SK-N-SH treated with all-trans-retinoic acid at 6 μM for 48 hours (cell line): Measurements from ENCODE around the gene SRI.

ENCODE experiments used
- ATAC-seq: fragments of 200-7000 bp; cut with Tn5 transposase; 3 replicates; pipeline ENCODE4 v1.9.1; 2020; ENCODE audit warnings: mild to moderate bottlenecking, moderate library complexity
- ARNTL ChIP-seq: fragments of 450-650 bp; formaldehyde crosslinking; IDR thresholded peaks from 2 replicates; pipeline ENCODE4 v1.5.0; 2020; ENCODE audit warnings: low read depth, mild to moderate bottlenecking, moderate library complexity, borderline replicate concordance
- BACH2 ChIP-seq: fragments of 250-450 bp; sonication (Bioruptor Pico); IDR thresholded peaks from 2 replicates; pipeline ENCODE4 v1.9.0; 2021; ENCODE audit warnings: mild to moderate bottlenecking, borderline replicate concordance
- CREB5 ChIP-seq: fragments of 250-450 bp; sonication (Bioruptor Pico); IDR thresholded peaks from 2 replicates; pipeline ENCODE4 v1.5.1; 2020; ENCODE audit warnings: low read depth, mild to moderate bottlenecking, moderate library complexity
- CSDC2 ChIP-seq: fragments of 250-450 bp; sonication (Bioruptor Pico); IDR thresholded peaks from 2 replicates; pipeline ENCODE4 v1.5.0; 2020; ENCODE audit warnings: mild to moderate bottlenecking, moderate library complexity
- CSRNP3 ChIP-seq: fragments of 250-450 bp; sonication (Bioruptor Pico); IDR thresholded peaks from 2 replicates; pipeline ENCODE4 v1.5.1; 2021; ENCODE audit warnings: mild to moderate bottlenecking, moderate library complexity
- ESRRG ChIP-seq: fragments of 250-450 bp; sonication (Bioruptor Pico); IDR thresholded peaks from 2 replicates; pipeline ENCODE4 v1.6.1; 2021; ENCODE audit warnings: mild to moderate bottlenecking
- ISL1 ChIP-seq: fragments of 250-450 bp; sonication (Bioruptor Pico); IDR thresholded peaks from 2 replicates; pipeline ENCODE4 v2.1.2; 2022; ENCODE audit warnings: mild to moderate bottlenecking, moderate library complexity
- OSR1 ChIP-seq: fragments of 250-450 bp; sonication (Bioruptor Pico); IDR thresholded peaks from 2 replicates; pipeline ENCODE4 v1.8.0; 2022; ENCODE audit warnings: moderate library complexity, mild to moderate bottlenecking, inconsistent platforms
- PATZ1 ChIP-seq: fragments of 250-450 bp; sonication (Bioruptor Pico); IDR thresholded peaks from 2 replicates; pipeline ENCODE4 v1.8.0; 2020; ENCODE audit warnings: mild to moderate bottlenecking, moderate library complexity, borderline replicate concordance
- PPARA ChIP-seq: fragments of 250-450 bp; sonication (Bioruptor Pico); IDR thresholded peaks from 2 replicates; pipeline ENCODE4 v1.5.0; 2020; ENCODE audit warnings: mild to moderate bottlenecking, borderline replicate concordance
- SNAI2 ChIP-seq: fragments of 250-450 bp; sonication (Bioruptor Pico); IDR thresholded peaks from 2 replicates; pipeline ENCODE4 v1.5.0; 2020; ENCODE audit warnings: mild to moderate bottlenecking, moderate library complexity
- TCF4 ChIP-seq: fragments of 250-450 bp; sonication (Bioruptor Pico); IDR thresholded peaks from 2 replicates; pipeline ENCODE4 v1.8.0; 2021; ENCODE audit warnings: mild to moderate bottlenecking, moderate library complexity, borderline replicate concordance
- TOX ChIP-seq: fragments of 250-450 bp; sonication (Bioruptor Pico); IDR thresholded peaks from 2 replicates; pipeline ENCODE4 v1.8.0; 2021; ENCODE audit warnings: mild to moderate bottlenecking, moderate library complexity, borderline replicate concordance
- TSHZ2 ChIP-seq: fragments of 250-450 bp; sonication (Bioruptor Pico); IDR thresholded peaks from 2 replicates; pipeline ENCODE4 v1.5.0; 2020; ENCODE audit warnings: mild to moderate bottlenecking, moderate library complexity
- ZC3H10 ChIP-seq: fragments of 250-450 bp; sonication (Bioruptor Pico); IDR thresholded peaks from 2 replicates; pipeline ENCODE4 v1.5.1; 2021; ENCODE audit warnings: mild to moderate bottlenecking, moderate library complexity
- ZFP3 ChIP-seq: fragments of 250-450 bp; sonication (Bioruptor Pico); IDR thresholded peaks from 2 replicates; pipeline ENCODE4 v1.5.0; 2020; ENCODE audit warnings: mild to moderate bottlenecking, moderate library complexity
- ZFP30 ChIP-seq: fragments of 450-650 bp; formaldehyde crosslinking; IDR thresholded peaks from 2 replicates; pipeline ENCODE4 v1.5.0; 2022; ENCODE audit warnings: mild to moderate bottlenecking, moderate library complexity
- ZNF565 ChIP-seq: fragments of 450-650 bp; formaldehyde crosslinking; conservative IDR thresholded peaks from 2 replicates; pipeline ENCODE4 v1.5.0; 2020; ENCODE audit warnings: low read depth, mild to moderate bottlenecking, moderate library complexity
- ZNF70 ChIP-seq: fragments of 450-650 bp; formaldehyde crosslinking; IDR thresholded peaks from 2 replicates; pipeline ENCODE4 v1.5.0; 2020; ENCODE audit warnings: mild to moderate bottlenecking, moderate library complexity

SRI gene

GRCh38 chr7:88230646-88231045 is 10.8 kb upstream of the SRI start:
- TF ChIP-seq ZFP3 (CRISPR knock-in tag) (no peak), ISL1 (CRISPR knock-in tag) (no peak), ZNF70 (no peak), BACH2 (no peak), ARNTL (CRISPR knock-in tag) (no peak), ZC3H10 (no peak), PPARA (CRISPR knock-in tag) (no peak), CREB5 (CRISPR knock-in tag) (no peak), TCF4 (CRISPR knock-in tag) (no peak), CSRNP3 (no peak), ZFP30 (CRISPR knock-in tag) (no peak), TOX (CRISPR knock-in tag) (no peak), CSDC2 (CRISPR knock-in tag) (no peak), OSR1 (CRISPR knock-in tag) (no peak), ZNF565 (CRISPR knock-in tag) (no peak), SNAI2 (no peak)
- TF ChIP-seq, all 23 proteins: peak for 0
- ATAC-seq: no peak

DNA sequence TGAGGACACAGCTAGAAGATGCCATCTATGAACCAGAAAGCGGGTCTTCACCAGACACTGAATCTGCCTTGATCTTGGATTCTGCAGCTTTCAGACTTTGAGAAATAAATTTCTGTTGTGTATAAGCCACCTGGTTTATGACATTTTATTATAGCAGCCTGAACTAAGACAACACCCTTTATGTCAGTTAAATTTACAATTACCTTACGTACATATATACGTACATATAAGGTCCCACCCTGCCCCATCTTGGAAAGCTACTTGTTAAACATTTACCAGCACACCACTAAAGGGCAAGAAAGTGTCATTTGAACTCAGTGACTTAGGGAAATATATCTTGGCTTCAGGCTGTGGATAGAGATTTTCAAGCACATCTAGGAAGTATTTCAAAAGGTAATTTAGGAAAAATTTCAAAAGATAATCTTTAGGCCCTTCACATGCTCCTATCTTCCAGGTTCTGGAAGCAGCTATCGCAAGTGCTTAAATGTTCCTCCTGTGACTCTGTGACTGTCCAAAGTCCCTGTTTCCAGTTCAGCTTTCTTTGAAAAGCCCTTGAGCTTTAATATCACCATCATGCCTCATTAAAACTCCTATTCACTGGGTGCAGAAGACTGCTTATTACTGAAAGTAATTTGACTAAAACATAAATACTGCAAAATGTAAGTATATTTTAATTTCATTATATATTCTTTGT is 9.6 kb upstream of the SRI start:
- no peak for ATAC-seq
- no peak for TF ChIP-seq TSHZ2 (CRISPR knock-in tag)
- no peak for TF ChIP-seq ESRRG (CRISPR knock-in tag)
- no peak for TF ChIP-seq CSDC2 (CRISPR knock-in tag)
- TF ChIP-seq PATZ1: no peak
- no peak for TF ChIP-seq BACH2
- no peak for TF ChIP-seq ZNF70
- TF ChIP-seq ZC3H10: no peak
- no peak for TF ChIP-seq CSRNP3
- TF ChIP-seq ARNTL (CRISPR knock-in tag): no peak
- no peak for TF ChIP-seq TCF4 (CRISPR knock-in tag)

DNA sequence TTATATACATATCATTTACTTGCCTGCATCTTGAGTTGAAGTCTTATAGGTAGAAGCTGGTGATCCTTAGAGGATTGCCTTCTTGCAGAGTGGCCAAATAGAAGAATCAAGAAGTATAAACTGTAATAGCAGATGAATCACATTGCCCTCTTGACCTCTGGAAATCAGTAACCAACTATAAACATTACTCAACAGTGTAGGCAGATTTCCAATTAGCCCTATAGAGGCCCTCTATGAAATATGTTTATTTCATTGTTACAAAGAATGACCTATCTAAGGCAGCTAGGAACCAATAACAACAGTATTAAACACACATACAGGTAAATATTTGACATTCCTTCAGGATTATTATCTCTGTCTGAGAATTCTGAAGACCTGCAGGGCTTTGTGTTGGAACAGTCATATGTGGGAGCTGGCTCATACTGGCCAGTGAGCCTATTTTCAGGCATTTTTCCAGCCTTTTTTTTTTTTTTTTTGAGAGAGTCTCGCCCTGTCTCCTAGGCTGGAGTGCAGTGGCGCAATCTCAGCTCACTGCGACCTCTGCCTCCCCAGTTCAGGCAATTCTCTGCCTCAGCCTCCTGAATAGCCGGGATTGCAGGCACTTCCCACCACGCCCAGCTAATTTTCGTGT is 7.2 kb upstream of the SRI start:
- peak; percentile 53; the same call in 1 of the 2 replicates for TF ChIP-seq ISL1 (CRISPR knock-in tag)
- TF ChIP-seq ZNF565 (CRISPR knock-in tag): no peak
- TF ChIP-seq CSRNP3: no peak
- no peak for TF ChIP-seq TSHZ2 (CRISPR knock-in tag)
- ATAC-seq: peak; percentile 30; the same call in 1 of the 3 replicates
